ENCODE measurements around the gene RPS27.
"Not testable (repeated sequence)": the region's sequence is repeated elsewhere in the genome, so short reads cannot be mapped to it uniquely, and the experiment has no call there.

Gene RPS27

GRCh38 chr1:153987621-153988020, 2.9 kb upstream of the RPS27 start:
- DNase-seq (ENCODE audit: low read depth), result no peak
- TF ChIP-seq CTCF (conservative IDR thresholded peaks at IDR 0.05; ENCODE audit: low read depth, low read length), result no peak
- no peak overlapping the region for H3K4me3 ChIP-seq (ENCODE audit: low read depth, low read length)

- H3K4me3 ChIP-seq (ENCODE audit: low read depth, low read length), result peak overlapping the region; percentile 78
- no peak for DNase-seq (ENCODE audit: low read depth)
Measured at GRCh38 chr1:153991151-153991630, 629 bp downstream of the RPS27 start.

GRCh38 chr1:153991806-153992205, 1.2 kb downstream of the RPS27 start:
- peak overlapping the region; percentile 78 for H3K4me3 ChIP-seq (ENCODE audit: low read depth, low read length)
- no peak for TF ChIP-seq CTCF (conservative IDR thresholded peaks at IDR 0.05; ENCODE audit: low read depth, low read length)
- DNase-seq (ENCODE audit: low read depth), result no peak

More at GRCh38 chr1:153991151-153991630, 629 bp downstream of the RPS27 start:
- TF ChIP-seq CTCF (conservative IDR thresholded peaks at IDR 0.05; ENCODE audit: low read depth, low read length), result no peak

- no peak overlapping the region for H3K4me3 ChIP-seq (ENCODE audit: low read depth, low read length)
- no peak for TF ChIP-seq CTCF (conservative IDR thresholded peaks at IDR 0.05; ENCODE audit: low read depth, low read length)
- no peak for DNase-seq (ENCODE audit: low read depth)
Measured at GRCh38 chr1:153995202-153995601, 4.6 kb downstream of the RPS27 start.

- no peak overlapping the region for H3K4me3 ChIP-seq (ENCODE audit: low read depth, low read length)
- DNase-seq (ENCODE audit: low read depth), result no peak
- no peak for TF ChIP-seq CTCF (conservative IDR thresholded peaks at IDR 0.05; ENCODE audit: low read depth, low read length)
Measured at GRCh38 chr1:153995640-153996039, 5.1 kb downstream of the RPS27 start.

- not testable (repeated sequence) for DNase-seq (ENCODE audit: low read depth); H3K4me3 ChIP-seq (ENCODE audit: low read depth, low read length)
Measured at GRCh38 chr1:153996882-153997281, 6.3 kb downstream of the RPS27 start.

- no peak overlapping the region for H3K4me3 ChIP-seq (ENCODE audit: low read depth, low read length)
- DNase-seq (ENCODE audit: low read depth), result no peak
- TF ChIP-seq CTCF (conservative IDR thresholded peaks at IDR 0.05; ENCODE audit: low read depth, low read length), result no peak
Measured at GRCh38 chr1:154000420-154000819, 9.9 kb downstream of the RPS27 start.

Measured in choroid plexus epithelial cell (primary cell).